ENCODE results near the gene RTCA.

Gene RTCA

DNA sequence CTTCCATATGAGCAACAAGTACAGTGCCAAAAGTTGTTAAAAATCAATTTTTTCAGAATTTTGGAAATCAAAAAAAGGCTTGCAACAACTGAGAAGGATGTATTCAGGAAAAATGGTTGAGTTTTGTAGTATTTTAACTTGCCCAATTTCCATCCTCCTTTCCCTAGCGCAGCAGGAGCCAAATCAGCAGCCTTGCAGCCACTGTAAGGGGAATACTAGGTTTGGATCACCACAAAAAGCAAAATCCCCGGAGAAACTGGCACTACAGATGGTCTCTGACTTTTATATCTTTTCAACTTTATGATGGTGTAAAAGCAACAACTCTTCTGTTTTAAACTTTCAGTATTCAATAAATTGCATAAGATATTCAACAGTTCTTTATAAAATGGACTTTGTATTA is 34.3 kb upstream of the RTCA start:
- TF ChIP-seq, protein P1, sequence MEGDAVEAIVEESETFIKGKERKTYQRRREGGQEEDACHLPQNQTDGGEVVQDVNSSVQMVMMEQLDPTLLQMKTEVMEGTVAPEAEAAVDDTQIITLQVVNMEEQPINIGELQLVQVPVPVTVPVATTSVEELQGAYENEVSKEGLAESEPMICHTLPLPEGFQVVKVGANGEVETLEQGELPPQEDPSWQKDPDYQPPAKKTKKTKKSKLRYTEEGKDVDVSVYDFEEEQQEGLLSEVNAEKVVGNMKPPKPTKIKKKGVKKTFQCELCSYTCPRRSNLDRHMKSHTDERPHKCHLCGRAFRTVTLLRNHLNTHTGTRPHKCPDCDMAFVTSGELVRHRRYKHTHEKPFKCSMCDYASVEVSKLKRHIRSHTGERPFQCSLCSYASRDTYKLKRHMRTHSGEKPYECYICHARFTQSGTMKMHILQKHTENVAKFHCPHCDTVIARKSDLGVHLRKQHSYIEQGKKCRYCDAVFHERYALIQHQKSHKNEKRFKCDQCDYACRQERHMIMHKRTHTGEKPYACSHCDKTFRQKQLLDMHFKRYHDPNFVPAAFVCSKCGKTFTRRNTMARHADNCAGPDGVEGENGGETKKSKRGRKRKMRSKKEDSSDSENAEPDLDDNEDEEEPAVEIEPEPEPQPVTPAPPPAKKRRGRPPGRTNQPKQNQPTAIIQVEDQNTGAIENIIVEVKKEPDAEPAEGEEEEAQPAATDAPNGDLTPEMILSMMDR (IDR thresholded peaks at IDR 0.05) = no peak

GRCh38 chr1:100232156-100232555 is 33.9 kb upstream of the RTCA start:
- TF ChIP-seq, protein P1 (IDR thresholded peaks at IDR 0.05) = no peak

DNA sequence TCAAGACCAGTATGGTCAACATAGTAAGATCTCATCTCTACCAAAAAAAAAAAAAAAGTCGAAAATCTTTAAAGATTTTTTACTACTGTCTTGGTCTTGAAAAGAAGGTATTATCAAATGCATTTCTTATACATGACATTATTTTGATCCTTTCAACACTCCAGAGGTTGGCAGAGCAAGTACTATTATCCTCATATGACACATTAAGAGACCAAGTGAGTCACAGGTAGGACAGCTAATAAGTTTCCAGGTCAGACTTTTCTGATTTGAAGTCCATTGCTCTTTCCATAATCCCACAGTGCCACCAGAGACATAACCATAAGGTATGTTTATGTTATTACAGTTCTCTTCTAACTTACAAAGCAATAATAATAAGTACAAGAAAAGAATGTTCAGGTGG is 31.6 kb upstream of the RTCA start:
- TF ChIP-seq, protein P1 (IDR thresholded peaks at IDR 0.05) = no peak

GRCh38 chr1:100237091-100237490 is 28.9 kb upstream of the RTCA start:
- TF ChIP-seq, protein P1 (IDR thresholded peaks at IDR 0.05) = no peak

DNA sequence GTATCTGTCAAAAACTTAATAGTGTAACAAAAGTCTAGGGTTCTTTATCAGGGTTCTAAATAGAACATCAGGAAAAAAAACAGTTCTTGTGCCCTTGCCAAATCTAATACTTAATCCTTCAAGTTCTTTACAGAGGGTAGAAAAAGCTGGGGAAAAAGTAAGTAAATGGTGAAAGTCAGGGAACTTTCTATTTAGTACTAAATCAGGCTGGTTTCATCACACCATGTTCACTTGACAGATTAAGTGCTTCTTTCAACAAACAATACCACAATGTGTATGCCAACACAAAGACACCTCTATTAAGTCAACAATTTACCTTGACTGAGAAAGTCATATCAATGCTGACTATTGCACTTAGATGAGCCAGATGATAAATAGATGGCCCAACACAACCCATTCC is 26.1 kb upstream of the RTCA start:
- TF ChIP-seq, protein P1 (IDR thresholded peaks at IDR 0.05) = no peak

- TF ChIP-seq, protein P1 (IDR thresholded peaks at IDR 0.05) = no peak
Measured at GRCh38 chr1:100240631-100241030, 25.4 kb upstream of the RTCA start.

GRCh38 chr1:100246738-100247137 is 19.3 kb upstream of the RTCA start:
- TF ChIP-seq, protein P1 (IDR thresholded peaks at IDR 0.05) = no peak

GRCh38 chr1:100249155-100249536 is 16.9 kb upstream of the RTCA start:
- TF ChIP-seq, protein P1 (IDR thresholded peaks at IDR 0.05) = no peak

Measured in LNCAP (cell line).